Measurements from ENCODE around the gene TMEM200A. TPM values are rescaled to one million over a fixed set of nuclear protein-coding genes. Genes with fewer than 3 reads are reported as not detected.

Gene TMEM200A
- 1 to 10 TPM; 1.1 to 1.2 TPM for total RNA-seq
- polyA plus RNA-seq, result 1 to 10 TPM; 2.6 to 4.8 TPM

- CTCF ChIA-PET (ENCODE audit: partially characterized antibody), result interaction anchor here (0.7 to 6.7 kb wide), 24 partner anchors 9 to 482 kb away, joined by 3 to 84 read pairs (median 4); no protein-coding TSS in a partner anchor
- peaks cover 0 to 6% (median 3%) of the 10 kb centered on the region in 8 donors for H3K9me3 Mint-ChIP-seq
- Histone ChIP-seq H3K27ac (ENCODE audit: low read depth, low read length) (peak within 1 kb of the TSS; percentile 55), H3K27me3 (ENCODE audit: insufficient read depth, low read length) (no peaks in the 10 kb centered on the region), H3K4me1 (ENCODE audit: insufficient read depth, low read length) (peaks cover 34% of the 10 kb centered on the region), H3K4me3 (ENCODE audit: low read length in 2 of 2) (peak within 1 kb of the TSS in 1 of 2 donors; percentile 66), H3K36me3 (ENCODE audit: insufficient read depth, low read length) (no peaks in the 10 kb centered on the region), H3K9me3 (ENCODE audit: control insufficient read depth in 1 of 2, low read length in 2 of 2) (no peaks in the 10 kb centered on the region)
- H3K4me3 Mint-ChIP-seq, result peak within 1 kb of the TSS; percentile 83 to 96 (median 87)
- H3K36me3 Mint-ChIP-seq, result peaks cover 0 to 4% of the 10 kb centered on the region in 2 donors
- no peaks in the 10 kb centered on the region for H3K27me3 Mint-ChIP-seq
- peak; percentile 34 to 52 (median 36) for DNase-seq
- peaks cover 20 to 37% (median 31%) of the 10 kb centered on the region in 4 donors for H3K4me1 Mint-ChIP-seq
- intact Hi-C loops (cut with micrococcal nuclease), result loop anchor here (1.0 to 5.0 kb wide), 5 partner anchors 16 to 478 kb away; no protein-coding TSS in a partner anchor
- POLR2A ChIA-PET (ENCODE audit: partially characterized antibody), result interaction anchor here (1.1 to 1.7 kb wide), 4 partner anchors 12 to 333 kb away, joined by 3 to 7 read pairs (median 4); no protein-coding TSS in a partner anchor
- peak within 1 kb of the TSS in 6 of 7 donors; percentile 13 to 92 (median 64) for H3K27ac Mint-ChIP-seq
Observed at GRCh38 chr6:130365166-130366106, at the start of gene TMEM200A. TSS of gene TMEM200A (plus strand) at chr6:130366017. CDS start at chr6:130440423, 74,406 bp downstream.

GRCh38 chr6:130320908-130321307, 44.9 kb upstream of the TMEM200A start:
- ChIA-PET POLR2A (ENCODE audit: partially characterized antibody) (no interaction called here), CTCF (ENCODE audit: partially characterized antibody) (interaction anchor here (1.0 to 9.3 kb wide), 9 partner anchors 10 to 551 kb away, joined by 3 to 174 read pairs (median 5); no protein-coding TSS in a partner anchor)
- Histone ChIP-seq H3K9me3 (ENCODE audit: control insufficient read depth in 1 of 2, low read length in 2 of 2) (no peaks in the 10 kb centered on the region), H3K27me3 (ENCODE audit: insufficient read depth, low read length) (no peaks in the 10 kb centered on the region), H3K4me1 (ENCODE audit: insufficient read depth, low read length) (peaks cover 5% of the 10 kb centered on the region), H3K36me3 (ENCODE audit: insufficient read depth, low read length) (no peaks in the 10 kb centered on the region), H3K27ac (ENCODE audit: low read depth, low read length) (no peak overlapping the region), H3K4me3 (ENCODE audit: low read length in 2 of 2) (no peak overlapping the region)
- peaks cover 0 to 6% (median 2%) of the 10 kb centered on the region in 4 donors for H3K4me1 Mint-ChIP-seq
- intact Hi-C loops (cut with micrococcal nuclease), result loop anchor here (5.0 to 10.0 kb wide), 2 partner anchors 46 to 794 kb away; partner anchors contain the start of gene TMEM200A
- no peak overlapping the region for H3K4me3 Mint-ChIP-seq
- DNase-seq, result no peak
- no peaks in the 10 kb centered on the region for H3K9me3 Mint-ChIP-seq
- H3K27ac Mint-ChIP-seq, result peak overlapping the region in 2 of 7 donors; percentile 1 to 7
- H3K27me3 Mint-ChIP-seq, result no peaks in the 10 kb centered on the region
- no peaks in the 10 kb centered on the region for H3K36me3 Mint-ChIP-seq

- H3K4me1 ChIP-seq (ENCODE audit: insufficient read depth, low read length), result peaks cover 5% of the 10 kb centered on the region
- no peak overlapping the region for H3K4me3 Mint-ChIP-seq
- no peaks in the 10 kb centered on the region for H3K36me3 Mint-ChIP-seq
- no peak overlapping the region for H3K4me3 ChIP-seq (ENCODE audit: low read length in 2 of 2)
- ChIA-PET POLR2A (ENCODE audit: partially characterized antibody) (no interaction called here), CTCF (ENCODE audit: partially characterized antibody) (interaction anchor here (1.0 to 9.3 kb wide), 17 partner anchors 9 to 549 kb away, joined by 3 to 174 read pairs (median 5); partner anchors contain the start of gene TMEM200A)
- peak; percentile 51 to 60 (median 55) for DNase-seq
- no peaks in the 10 kb centered on the region for H3K27me3 Mint-ChIP-seq
- H3K9me3 Mint-ChIP-seq, result no peaks in the 10 kb centered on the region
- no peak overlapping the region for H3K27ac ChIP-seq (ENCODE audit: low read depth, low read length)
- H3K9me3 ChIP-seq (ENCODE audit: control insufficient read depth in 1 of 2, low read length in 2 of 2), result no peaks in the 10 kb centered on the region
- H3K27me3 ChIP-seq (ENCODE audit: insufficient read depth, low read length), result no peaks in the 10 kb centered on the region
- peaks cover 0 to 6% (median 2%) of the 10 kb centered on the region in 4 donors for H3K4me1 Mint-ChIP-seq
- no peaks in the 10 kb centered on the region for H3K36me3 ChIP-seq (ENCODE audit: insufficient read depth, low read length)
- intact Hi-C loops (cut with micrococcal nuclease), result loop anchor here (1.0 to 10.0 kb wide), 6 partner anchors 45 to 792 kb away; partner anchors contain the start of gene TMEM200A
- no peak overlapping the region for H3K27ac Mint-ChIP-seq
Observed at GRCh38 chr6:130322673-130323268, 43.0 kb upstream of the TMEM200A start.

GRCh38 chr6:130324657-130325056, 41.2 kb upstream of the TMEM200A start:
- Mint-ChIP-seq H3K9me3 (peaks cover 0 to 3% (median 0%) of the 10 kb centered on the region in 8 donors), H3K27ac (peak overlapping the region in 1 of 7 donors; percentile 8), H3K36me3 (no peaks in the 10 kb centered on the region), H3K27me3 (no peaks in the 10 kb centered on the region), H3K4me3 (no peak overlapping the region), H3K4me1 (peaks cover 0 to 6% (median 2%) of the 10 kb centered on the region in 4 donors)
- H3K9me3 ChIP-seq (ENCODE audit: control insufficient read depth in 1 of 2, low read length in 2 of 2), result no peaks in the 10 kb centered on the region
- peaks cover 5% of the 10 kb centered on the region for H3K4me1 ChIP-seq (ENCODE audit: insufficient read depth, low read length)
- POLR2A ChIA-PET (ENCODE audit: partially characterized antibody), result no interaction called here
- DNase-seq, result no peak
- H3K27me3 ChIP-seq (ENCODE audit: insufficient read depth, low read length), result no peaks in the 10 kb centered on the region
- no peaks in the 10 kb centered on the region for H3K36me3 ChIP-seq (ENCODE audit: insufficient read depth, low read length)
- H3K27ac ChIP-seq (ENCODE audit: low read depth, low read length), result no peak overlapping the region
- H3K4me3 ChIP-seq (ENCODE audit: low read length in 2 of 2), result no peak overlapping the region
- CTCF ChIA-PET (ENCODE audit: partially characterized antibody), result interaction anchor here (1.1 to 9.3 kb wide), 11 partner anchors 8 to 547 kb away, joined by 3 to 174 read pairs (median 6); no protein-coding TSS in a partner anchor
- intact Hi-C loops (cut with micrococcal nuclease), result loop anchor here (5.0 to 10.0 kb wide), 2 partner anchors 43 to 790 kb away; partner anchors contain the start of gene TMEM200A

- ChIA-PET CTCF (ENCODE audit: partially characterized antibody) (interaction anchor here (1.0 to 9.3 kb wide), 5 partner anchors 39 to 545 kb away, joined by 3 to 174 read pairs (median 11); partner anchors contain the start of gene TMEM200A), POLR2A (ENCODE audit: partially characterized antibody) (no interaction called here)
- H3K4me1 ChIP-seq (ENCODE audit: insufficient read depth, low read length), result peaks cover 5% of the 10 kb centered on the region
- H3K9me3 ChIP-seq (ENCODE audit: control insufficient read depth in 1 of 2, low read length in 2 of 2), result no peaks in the 10 kb centered on the region
- peaks cover 0 to 4% (median 0%) of the 10 kb centered on the region in 8 donors for H3K9me3 Mint-ChIP-seq
- no peaks in the 10 kb centered on the region for H3K27me3 Mint-ChIP-seq
- no peak for DNase-seq
- no peak overlapping the region for H3K27ac ChIP-seq (ENCODE audit: low read depth, low read length)
- H3K27me3 ChIP-seq (ENCODE audit: insufficient read depth, low read length), result no peaks in the 10 kb centered on the region
- no peaks in the 10 kb centered on the region for H3K36me3 Mint-ChIP-seq
- peaks cover 0 to 6% (median 2%) of the 10 kb centered on the region in 4 donors for H3K4me1 Mint-ChIP-seq
- no peak overlapping the region for H3K4me3 ChIP-seq (ENCODE audit: low read length in 2 of 2)
- intact Hi-C loops (cut with micrococcal nuclease), result loop anchor here (10.0 kb wide), 1 partner anchor 788 kb away; no protein-coding TSS in a partner anchor
- no peaks in the 10 kb centered on the region for H3K36me3 ChIP-seq (ENCODE audit: insufficient read depth, low read length)
- no peak overlapping the region for H3K4me3 Mint-ChIP-seq
- no peak overlapping the region for H3K27ac Mint-ChIP-seq
Observed at GRCh38 chr6:130326496-130326895, 39.3 kb upstream of the TMEM200A start.

GRCh38 chr6:130337534-130337933, 28.3 kb upstream of the TMEM200A start:
- Mint-ChIP-seq H3K27ac (no peak overlapping the region), H3K4me1 (no peaks in the 10 kb centered on the region), H3K4me3 (no peak overlapping the region), H3K36me3 (no peaks in the 10 kb centered on the region), H3K27me3 (no peaks in the 10 kb centered on the region), H3K9me3 (peaks cover 0 to 4% (median under 1%) of the 10 kb centered on the region in 8 donors)
- Histone ChIP-seq H3K36me3 (ENCODE audit: insufficient read depth, low read length) (no peaks in the 10 kb centered on the region), H3K9me3 (ENCODE audit: control insufficient read depth in 1 of 2, low read length in 2 of 2) (no peaks in the 10 kb centered on the region), H3K4me3 (ENCODE audit: low read length in 2 of 2) (no peak overlapping the region), H3K27ac (ENCODE audit: low read depth, low read length) (no peak overlapping the region), H3K27me3 (ENCODE audit: insufficient read depth, low read length) (no peaks in the 10 kb centered on the region), H3K4me1 (ENCODE audit: insufficient read depth, low read length) (no peaks in the 10 kb centered on the region)
- intact Hi-C loops (cut with micrococcal nuclease), result no loop called here
- POLR2A ChIA-PET (ENCODE audit: partially characterized antibody), result no interaction called here
- no peak for DNase-seq
- CTCF ChIA-PET (ENCODE audit: partially characterized antibody), result no interaction called here

All from CD4-positive, alpha-beta memory T cell (primary cell).